ENCODE measurements around the gene S100A6.
"Not testable (repeated sequence)": the region's sequence is repeated elsewhere in the genome, so short reads cannot be mapped to it uniquely, and the experiment has no call there.

Gene S100A6

GRCh38 chr1:153526132-153526543 lies 9.7 kb downstream of the S100A6 start:
- DNase-seq: no peak

GRCh38 chr1:153525088-153525728 lies 10.6 kb downstream of the S100A6 start:
- no peak for DNase-seq

- not testable (repeated sequence) for DNase-seq
Measured at GRCh38 chr1:153522353-153523048, 13.3 kb downstream of the S100A6 start.

- DNase-seq: not testable (repeated sequence)
Measured at GRCh38 chr1:153521808-153522207, 14.0 kb downstream of the S100A6 start.

GRCh38 chr1:153520818-153521476 lies 14.8 kb downstream of the S100A6 start:
- DNase-seq: no peak

GRCh38 chr1:153520137-153520691 lies 15.6 kb downstream of the S100A6 start:
- DNase-seq: not testable (repeated sequence)

- DNase-seq: no peak
Measured at GRCh38 chr1:153519242-153519641, 16.5 kb downstream of the S100A6 start.

- no peak for DNase-seq
Measured at GRCh38 chr1:153515504-153516394, 20.0 kb downstream of the S100A6 start.

GRCh38 chr1:153513666-153514065 lies 22.1 kb downstream of the S100A6 start:
- DNase-seq: no peak

GRCh38 chr1:153513023-153513422 lies 22.8 kb downstream of the S100A6 start:
- DNase-seq: no peak

GRCh38 chr1:153510984-153511410 lies 24.8 kb downstream of the S100A6 start:
- DNase-seq: peak; percentile 92

- DNase-seq: peak; percentile 86
Measured at GRCh38 chr1:153509729-153510354, 25.9 kb downstream of the S100A6 start.

- no peak for DNase-seq
Measured at GRCh38 chr1:153509036-153509435, 26.8 kb downstream of the S100A6 start.

GRCh38 chr1:153507926-153508583 lies 27.7 kb downstream of the S100A6 start:
- no peak for DNase-seq

- DNase-seq: no peak
Measured at GRCh38 chr1:153506831-153507413, 28.9 kb downstream of the S100A6 start.

GRCh38 chr1:153506386-153506785 lies 29.4 kb downstream of the S100A6 start:
- no peak for DNase-seq

- no peak for DNase-seq
Measured at GRCh38 chr1:153505576-153505975, 30.2 kb downstream of the S100A6 start.

GRCh38 chr1:153503766-153504165 lies 32.0 kb downstream of the S100A6 start:
- DNase-seq: no peak

GRCh38 chr1:153498746-153499145 lies 37.0 kb downstream of the S100A6 start:
- no peak for DNase-seq

GRCh38 chr1:153495536-153495935 lies 40.3 kb downstream of the S100A6 start:
- DNase-seq: no peak

GRCh38 chr1:153494976-153495535 lies 40.7 kb downstream of the S100A6 start:
- DNase-seq: peak; percentile 86
